T47D (cell line): ENCODE data around the gene CMSS1.
A peak's percentile ranks its signal among the peaks of the same experiment; 100 is the strongest.
"Not testable (repeated sequence)": the region's sequence is repeated elsewhere in the genome, so short reads cannot be mapped to it uniquely, and the experiment has no call there.

Experiments
- DNase-seq, 2 experiments: peaks; one replicate each; pipeline versions ENCODE4 v3.0.0 to v3.0.0-alpha.2; 2011 to 2012; ENCODE audit warnings: low read depth in 1 of 2, low spot score in 1 of 2
- JUND ChIP-seq: IDR thresholded peaks from 2 replicates; pipeline ENCODE4 v1.6.1; 2012; ENCODE audit warnings: low read depth
- in situ Hi-C: cut with HindIII; loops from 2 replicates; pipeline ENCODE4 v1.10.0; 2016; ENCODE audit warnings: low sequenced_read_pairs, low pct_unique_long_range_greater_than_20kb

The CMSS1 gene

GRCh38 chr3:100041328-100041749 lies 223.7 kb downstream of the CMSS1 start:
- DNase-seq, result no peak
- in situ Hi-C loops, result no loop called here

GRCh38 chr3:100042166-100042981 lies 224.7 kb downstream of the CMSS1 start:
- TF ChIP-seq JUND, result no peak
- DNase-seq, result no peak
- in situ Hi-C loops, result no loop called here

More at GRCh38 chr3:100041328-100041749, 223.7 kb downstream of the CMSS1 start:
- TF ChIP-seq JUND, result no peak

GRCh38 chr3:100043271-100043670 lies 225.6 kb downstream of the CMSS1 start:
- TF ChIP-seq JUND, result no peak
- DNase-seq, result no peak
- in situ Hi-C loops, result no loop called here

- in situ Hi-C loops, result no loop called here
- no peak for DNase-seq
- no peak for TF ChIP-seq JUND
These were observed 226.7 kb downstream of the CMSS1 start for GRCh38 chr3:100044369-100044768.

DNA sequence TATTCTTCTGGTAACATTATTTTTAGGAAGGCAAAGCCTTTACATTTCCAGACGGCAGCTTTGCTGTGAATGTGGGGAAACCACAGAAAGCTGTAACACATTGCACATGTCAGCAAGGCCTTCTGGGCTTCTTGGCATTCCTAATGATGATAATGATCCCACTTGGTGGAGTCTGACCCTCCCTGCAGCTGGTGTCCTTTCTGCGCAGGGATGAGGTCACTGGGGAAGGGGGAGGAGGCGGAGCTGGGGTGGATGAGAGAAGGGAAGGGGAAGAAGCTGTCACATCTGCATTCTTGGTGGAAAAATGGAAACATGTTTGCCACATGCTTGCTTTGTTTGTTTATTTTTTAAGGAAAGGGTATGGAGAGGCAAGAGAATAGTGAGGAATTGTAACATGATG lies 228.0 kb downstream of the CMSS1 start:
- no peak for DNase-seq
- no peak for TF ChIP-seq JUND
- in situ Hi-C loops, result no loop called here

- in situ Hi-C loops, result no loop called here
These were observed 229.3 kb downstream of the CMSS1 start for GRCh38 chr3:100046986-100047385.

GRCh38 chr3:100047455-100048141 lies 229.9 kb downstream of the CMSS1 start:
- no peak for TF ChIP-seq JUND
- DNase-seq, result peak in 1 of 2 experiments; percentile 54
- in situ Hi-C loops, result no loop called here

More at GRCh38 chr3:100046986-100047385, 229.3 kb downstream of the CMSS1 start:
- no peak for DNase-seq
- TF ChIP-seq JUND, result no peak

DNA sequence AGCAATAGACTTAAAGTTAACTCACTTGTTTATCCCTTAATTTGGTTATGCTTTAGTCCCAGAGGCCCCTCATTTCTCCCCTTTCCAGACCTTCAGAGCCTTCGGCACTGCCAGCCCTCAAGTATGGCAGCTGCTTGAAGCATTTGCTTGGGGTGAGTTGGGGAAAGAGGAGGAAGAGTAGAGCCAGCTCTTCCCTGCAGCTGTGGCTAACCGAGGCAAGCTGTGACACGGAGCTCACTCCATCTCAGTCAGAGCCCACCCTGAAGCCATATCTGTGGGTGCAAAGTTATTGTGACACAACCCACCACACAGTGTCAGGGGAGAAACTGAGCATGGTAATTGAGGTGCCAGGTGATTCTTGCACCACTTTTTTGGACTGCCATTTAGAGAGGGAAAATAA lies 230.6 kb downstream of the CMSS1 start:
- DNase-seq, result no peak
- in situ Hi-C loops, result no loop called here
- TF ChIP-seq JUND, result no peak

- in situ Hi-C loops, DNase-seq: not testable (repeated sequence)
These were observed 233.9 kb downstream of the CMSS1 start for GRCh38 chr3:100051513-100051912.

GRCh38 chr3:100053951-100054620 lies 236.4 kb downstream of the CMSS1 start:
- DNase-seq, result no peak
- in situ Hi-C loops, result no loop called here
- TF ChIP-seq JUND, result no peak

- in situ Hi-C loops, result no loop called here
- peak in 1 of 2 experiments; percentile 15 for DNase-seq
- TF ChIP-seq JUND, result no peak
These were observed 240.3 kb downstream of the CMSS1 start for GRCh38 chr3:100057716-100058575.

DNA sequence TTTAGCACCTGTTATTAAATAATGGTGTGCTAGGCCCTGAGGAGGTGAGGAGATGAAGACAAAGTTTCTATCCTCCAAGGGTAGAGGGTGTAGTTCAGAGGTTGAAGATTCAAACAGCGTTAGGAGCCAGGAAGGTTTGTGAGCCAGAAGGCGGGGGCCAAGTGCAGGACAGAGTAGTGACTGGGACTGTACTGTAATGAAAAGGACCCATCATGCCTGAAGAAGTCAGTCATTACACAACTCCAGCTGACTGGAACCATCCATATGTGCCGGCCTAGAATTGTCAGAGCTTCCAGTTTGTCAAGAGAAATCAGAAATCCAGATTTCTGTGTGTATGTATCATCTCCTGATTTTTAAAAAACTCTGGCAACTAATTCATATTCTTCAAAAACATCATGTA lies 241.8 kb downstream of the CMSS1 start:
- TF ChIP-seq JUND, result no peak
- no peak for DNase-seq
- in situ Hi-C loops, result no loop called here
